Measurements from ENCODE around the gene CASS4. TPM values are rescaled to one million over a fixed set of nuclear protein-coding genes. Genes with fewer than 3 reads are reported as not detected.
A peak's percentile ranks its signal among the peaks of the same experiment; 100 is the strongest.

CASS4 gene
- total RNA-seq, 4 donors from 2014 or later: 1.2 to 9.0 (median 4.4) TPM

- Histone ChIP-seq H3K36me3 (no peaks in the 10 kb centered on the region), H3K9me3 (no peaks in the 10 kb centered on the region), H3K4me1 (peaks cover 0 to 39% (median 10%) of the 10 kb centered on the region in 3 donors), H3K27ac (no peak overlapping the region), H3K4me3 (no peak overlapping the region), H3K27me3 (no peaks in the 10 kb centered on the region)
- no peak for ATAC-seq
- WGBS, 2 donors (ENCODE audit: low coverage in 1 of 2): 75% methylated on average over 1 of the region's 1 CpG; no CpG with 5 or more reads in 1 of the 2 donors
- TF ChIP-seq, protein P1, sequence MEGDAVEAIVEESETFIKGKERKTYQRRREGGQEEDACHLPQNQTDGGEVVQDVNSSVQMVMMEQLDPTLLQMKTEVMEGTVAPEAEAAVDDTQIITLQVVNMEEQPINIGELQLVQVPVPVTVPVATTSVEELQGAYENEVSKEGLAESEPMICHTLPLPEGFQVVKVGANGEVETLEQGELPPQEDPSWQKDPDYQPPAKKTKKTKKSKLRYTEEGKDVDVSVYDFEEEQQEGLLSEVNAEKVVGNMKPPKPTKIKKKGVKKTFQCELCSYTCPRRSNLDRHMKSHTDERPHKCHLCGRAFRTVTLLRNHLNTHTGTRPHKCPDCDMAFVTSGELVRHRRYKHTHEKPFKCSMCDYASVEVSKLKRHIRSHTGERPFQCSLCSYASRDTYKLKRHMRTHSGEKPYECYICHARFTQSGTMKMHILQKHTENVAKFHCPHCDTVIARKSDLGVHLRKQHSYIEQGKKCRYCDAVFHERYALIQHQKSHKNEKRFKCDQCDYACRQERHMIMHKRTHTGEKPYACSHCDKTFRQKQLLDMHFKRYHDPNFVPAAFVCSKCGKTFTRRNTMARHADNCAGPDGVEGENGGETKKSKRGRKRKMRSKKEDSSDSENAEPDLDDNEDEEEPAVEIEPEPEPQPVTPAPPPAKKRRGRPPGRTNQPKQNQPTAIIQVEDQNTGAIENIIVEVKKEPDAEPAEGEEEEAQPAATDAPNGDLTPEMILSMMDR (IDR thresholded peaks at IDR 0.05): no peak
- TF ChIP-seq POLR2AphosphoS5 (IDR thresholded peaks at IDR 0.05): no peak
- TF ChIP-seq POLR2A (IDR thresholded peaks at IDR 0.05): no peak
- no peak for TF ChIP-seq EP300 (IDR thresholded peaks at IDR 0.05)
Observed at GRCh38 chr20:56424931-56425330, 12.9 kb downstream of the CASS4 start.

- ATAC-seq: no peak
- TF ChIP-seq, protein P1 (IDR thresholded peaks at IDR 0.05): no peak
- H3K4me3 ChIP-seq: no peak overlapping the region
- no peaks in the 10 kb centered on the region for H3K27me3 ChIP-seq
- WGBS, 2 donors (ENCODE audit: low coverage in 1 of 2): 94 to 96% methylated on average over 5 to 9 of the region's 9 CpGs
- no peaks in the 10 kb centered on the region for H3K9me3 ChIP-seq
- no peak overlapping the region for H3K27ac ChIP-seq
- H3K36me3 ChIP-seq: no peaks in the 10 kb centered on the region
- H3K4me1 ChIP-seq: peaks cover 0 to 50% (median 13%) of the 10 kb centered on the region in 3 donors
Observed at GRCh38 chr20:56426026-56426425, 14.0 kb downstream of the CASS4 start.

GRCh38 chr20:56426926-56427325, 14.9 kb downstream of the CASS4 start:
- Histone ChIP-seq H3K27ac (no peak overlapping the region), H3K4me1 (peaks cover 0 to 49% (median 13%) of the 10 kb centered on the region in 3 donors), H3K4me3 (no peak overlapping the region), H3K36me3 (no peaks in the 10 kb centered on the region), H3K9me3 (no peaks in the 10 kb centered on the region), H3K27me3 (no peaks in the 10 kb centered on the region)
- no peak for ATAC-seq
- TF ChIP-seq EP300 (IDR thresholded peaks at IDR 0.05) (no peak), POLR2AphosphoS5 (IDR thresholded peaks at IDR 0.05) (no peak), POLR2A (IDR thresholded peaks at IDR 0.05) (no peak)
- TF ChIP-seq, protein P1 (IDR thresholded peaks at IDR 0.05): no peak

DNA sequence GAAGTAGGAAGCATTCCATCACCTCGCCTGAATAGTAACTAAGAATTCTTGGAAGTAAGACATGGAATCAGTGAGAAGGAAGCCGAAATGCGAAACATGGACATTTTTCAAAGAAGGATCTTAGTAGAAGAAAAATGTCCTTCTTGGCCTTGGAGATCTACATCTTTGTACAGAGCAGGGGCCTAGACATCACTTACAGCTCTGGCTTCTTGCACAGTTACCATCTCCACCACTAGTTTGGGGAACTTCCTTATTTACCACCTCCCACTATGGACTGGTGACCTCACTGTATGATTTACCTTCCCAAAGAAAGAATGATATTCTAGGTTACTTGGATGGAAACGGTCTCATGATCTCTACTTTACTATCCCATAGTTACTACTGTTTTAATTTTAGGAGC, 15.7 kb downstream of the CASS4 start:
- H3K4me3 ChIP-seq: no peak overlapping the region
- H3K9me3 ChIP-seq: no peaks in the 10 kb centered on the region
- no peak for ATAC-seq
- no peaks in the 10 kb centered on the region for H3K36me3 ChIP-seq
- peaks cover 0 to 41% (median 13%) of the 10 kb centered on the region in 3 donors for H3K4me1 ChIP-seq
- no peak for TF ChIP-seq POLR2A (IDR thresholded peaks at IDR 0.05)
- TF ChIP-seq EP300 (IDR thresholded peaks at IDR 0.05): no peak
- TF ChIP-seq, protein P1 (IDR thresholded peaks at IDR 0.05): no peak
- TF ChIP-seq POLR2AphosphoS5 (IDR thresholded peaks at IDR 0.05): no peak
- 53 to 66% methylated on average over 4 of the region's 4 CpGs for WGBS, 2 donors (ENCODE audit: low coverage in 1 of 2)
- no peaks in the 10 kb centered on the region for H3K27me3 ChIP-seq
- no peak overlapping the region for H3K27ac ChIP-seq

DNA sequence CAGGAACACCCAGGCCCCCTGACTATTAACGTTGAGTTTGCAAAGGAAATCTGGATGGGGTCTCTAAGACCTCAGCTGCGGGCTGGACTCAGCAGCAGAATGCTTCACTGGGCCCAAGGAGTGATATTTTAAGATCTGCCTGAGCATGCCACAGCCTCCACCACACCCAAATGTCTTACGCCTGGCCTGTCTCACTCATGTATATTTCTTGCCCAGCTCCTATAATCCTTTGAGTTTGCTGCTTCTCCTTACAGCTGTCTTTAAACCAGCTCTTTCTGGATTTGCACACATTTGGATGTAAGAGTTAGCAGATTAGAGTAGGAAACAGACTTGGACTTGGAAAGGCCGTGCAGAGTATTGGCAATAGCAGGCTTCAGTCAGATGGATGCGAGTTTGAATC, 16.4 kb downstream of the CASS4 start:
- no peaks in the 10 kb centered on the region for H3K36me3 ChIP-seq
- no peaks in the 10 kb centered on the region for H3K9me3 ChIP-seq
- ATAC-seq: no peak
- peak overlapping the region in 2 of 4 donors; percentile 50 to 61 for H3K27ac ChIP-seq
- 61 to 76% methylated on average over 2 to 4 of the region's 5 CpGs for WGBS, 2 donors (ENCODE audit: low coverage in 1 of 2)
- TF ChIP-seq POLR2AphosphoS5 (IDR thresholded peaks at IDR 0.05): no peak
- TF ChIP-seq EP300 (IDR thresholded peaks at IDR 0.05): no peak
- TF ChIP-seq, protein P1 (IDR thresholded peaks at IDR 0.05): no peak
- no peak for TF ChIP-seq POLR2A (IDR thresholded peaks at IDR 0.05)
- H3K4me3 ChIP-seq: no peak overlapping the region
- H3K27me3 ChIP-seq: no peaks in the 10 kb centered on the region
- peaks cover 0 to 43% (median 18%) of the 10 kb centered on the region in 3 donors for H3K4me1 ChIP-seq

Data from gastroesophageal sphincter (tissue), 4 donors.